Calu3 (cell line): ENCODE data around the gene PGAP6. TPM values are rescaled to one million over a fixed set of nuclear protein-coding genes. Genes with fewer than 3 reads are reported as not detected.

Experiments
- BruUV-seq: library from RNA; stranded (reverse); fragments of 400-500 nt; replicated peaks from 2 replicates; lab custom pipeline; 2021; lab: Mats Ljungman, UMichigan
- CTCF ChIA-PET: fragments of 300-600 bp; sonication (Branson Sonifier 250); formaldehyde crosslinking; loops from one replicate; lab custom pipeline; 2022; ENCODE audit warnings: antibody characterized with exemption; lab: Charles Lee
- DNase-seq: peaks from one replicate; pipeline ENCODE4 v3.0.0; 2022
- H3K27ac Mint-ChIP-seq: one replicate; pipeline ENCODE4 v1.8.0; 2022; ENCODE audit warnings: mixed read lengths; ENCODE audit not compliant: unreplicated experiment
- H3K27me3 Mint-ChIP-seq: one replicate; pipeline ENCODE4 v1.8.0; 2022; ENCODE audit warnings: mixed read lengths; ENCODE audit not compliant: unreplicated experiment
- H3K36me3 Mint-ChIP-seq: one replicate; pipeline ENCODE4 v1.8.0; 2022; ENCODE audit warnings: mild to moderate bottlenecking, moderate library complexity, mixed read lengths; ENCODE audit not compliant: insufficient read depth, unreplicated experiment
- H3K4me1 Mint-ChIP-seq: one replicate; pipeline ENCODE4 v1.8.0; 2022; ENCODE audit warnings: mild to moderate bottlenecking, low read depth, mixed read lengths; ENCODE audit not compliant: unreplicated experiment
- H3K4me3 Mint-ChIP-seq: one replicate; pipeline ENCODE4 v1.8.0; 2022; ENCODE audit warnings: mild to moderate bottlenecking, low read depth, moderate library complexity, mixed read lengths; ENCODE audit not compliant: unreplicated experiment
- H3K9me3 Mint-ChIP-seq: one replicate; pipeline ENCODE4 v1.8.0; 2022; ENCODE audit warnings: low read depth, mixed read lengths; ENCODE audit not compliant: unreplicated experiment
- CTCF ChIP-seq: fragments of 200-600 bp; IDR thresholded peaks from one replicate; pipeline ENCODE4 v1.8.0; 2022; ENCODE audit warnings: antibody characterized with exemption; ENCODE audit not compliant: unreplicated experiment
- intact Hi-C: fragments of 100-400 bp; cut with micrococcal nuclease; formaldehyde crosslinking; loops from one replicate; pipeline ENCODE4 v1.10.0; 2022; ENCODE audit not compliant: unreplicated experiment
- total RNA-seq: library from RNA; stranded (reverse); gene quantifications from 2 replicates; pipeline ENCODE4 v1.2.3, GENCODE V29; 2022

PGAP6 gene
- total RNA-seq, 1 experiment from 2014 or later = 70.0 TPM

DNA sequence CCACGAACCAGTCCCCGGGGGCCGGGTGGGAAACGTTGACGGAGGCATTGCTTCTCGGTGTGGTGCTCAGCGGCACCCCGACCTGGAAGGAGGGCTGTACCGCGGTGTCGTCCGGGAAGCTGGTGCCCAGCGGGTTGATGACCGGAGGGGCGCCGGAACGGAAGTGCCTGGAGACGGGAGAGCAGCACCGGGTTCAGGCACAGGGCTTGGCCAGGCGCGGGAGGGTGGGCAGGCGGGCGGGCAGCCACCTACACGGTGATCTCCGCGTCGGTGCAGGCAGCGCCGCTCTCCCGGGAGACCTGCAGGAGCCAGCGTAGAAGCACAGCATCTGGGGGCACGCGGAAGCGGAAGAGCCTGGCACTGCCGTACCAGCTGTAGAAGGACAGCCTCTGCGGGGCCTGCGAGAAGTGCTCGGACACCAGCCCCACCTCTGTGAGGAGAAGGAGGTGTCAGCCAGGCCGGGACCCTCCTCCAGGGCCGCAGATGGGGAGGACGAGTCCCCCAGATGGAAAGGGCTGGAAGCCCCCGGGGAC, 4.3 kb downstream of the PGAP6 start:
- H3K4me3 Mint-ChIP-seq = no peak overlapping the region
- intact Hi-C loops = no loop called here
- DNase-seq = no peak
- no TSS peak for BruUV-seq
- CTCF ChIA-PET = no interaction called here
- H3K27me3 Mint-ChIP-seq = no peaks in the 10 kb centered on the region
- TF ChIP-seq CTCF = no peak
- H3K4me1 Mint-ChIP-seq = no peaks in the 10 kb centered on the region
- no peak overlapping the region for H3K27ac Mint-ChIP-seq
- H3K36me3 Mint-ChIP-seq = peaks cover 38% of the 10 kb centered on the region
- H3K9me3 Mint-ChIP-seq = no peaks in the 10 kb centered on the region

DNA sequence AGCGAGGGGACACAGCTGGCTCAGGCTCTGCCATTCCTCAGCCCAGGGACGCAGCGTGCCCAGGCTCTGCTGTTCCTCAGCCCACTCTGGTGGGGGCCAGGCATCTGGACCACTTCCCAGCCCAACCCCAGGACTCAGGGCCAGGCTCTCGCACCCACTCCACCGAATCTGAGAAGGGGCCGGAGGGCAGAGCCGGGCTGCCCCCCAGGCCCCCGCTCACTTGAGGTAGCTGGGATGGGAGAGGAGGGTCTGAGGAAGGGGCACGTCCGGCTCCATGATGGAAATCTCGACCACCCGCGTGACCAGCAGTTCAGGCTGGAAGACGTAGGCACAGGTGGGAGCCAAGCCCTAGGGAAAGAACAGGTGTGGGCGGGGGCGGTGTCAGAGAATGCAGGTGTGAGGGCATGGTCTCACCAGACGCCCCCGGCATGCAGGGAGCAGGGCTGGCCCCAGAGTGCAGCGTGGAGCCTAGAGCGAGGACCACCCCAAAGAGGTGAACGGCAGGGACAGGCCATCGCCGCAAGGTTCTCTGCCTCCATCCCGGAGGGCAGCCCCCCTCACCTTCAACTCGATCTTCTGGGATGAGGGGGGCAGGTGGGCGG, 4.9 kb downstream of the PGAP6 start:
- H3K27ac Mint-ChIP-seq = no peak overlapping the region
- no peak for TF ChIP-seq CTCF

GRCh38 chr16:375927-376816, 5.6 kb downstream of the PGAP6 start:
- Mint-ChIP-seq H3K27ac (no peak overlapping the region), H3K36me3 (peaks cover 34% of the 10 kb centered on the region), H3K4me1 (no peaks in the 10 kb centered on the region), H3K9me3 (no peaks in the 10 kb centered on the region), H3K4me3 (no peak overlapping the region), H3K27me3 (no peaks in the 10 kb centered on the region)
- CTCF ChIA-PET = no interaction called here
- no peak for TF ChIP-seq CTCF
- no peak for DNase-seq
- intact Hi-C loops = no loop called here
- BruUV-seq = no TSS peak

More for the DNA sequence above, 4.9 kb downstream of the PGAP6 start:
- intact Hi-C loops = no loop called here
- no peaks in the 10 kb centered on the region for H3K9me3 Mint-ChIP-seq
- no peaks in the 10 kb centered on the region for H3K27me3 Mint-ChIP-seq
- H3K36me3 Mint-ChIP-seq = peaks cover 37% of the 10 kb centered on the region
- no peaks in the 10 kb centered on the region for H3K4me1 Mint-ChIP-seq
- no peak overlapping the region for H3K4me3 Mint-ChIP-seq
- CTCF ChIA-PET = no interaction called here
- DNase-seq = no peak
- TSS peak; percentile 8 for BruUV-seq

- TF ChIP-seq CTCF = no peak
- no peak overlapping the region for H3K27ac Mint-ChIP-seq
- no peak for DNase-seq
- H3K27me3 Mint-ChIP-seq = no peaks in the 10 kb centered on the region
- H3K4me1 Mint-ChIP-seq = no peaks in the 10 kb centered on the region
- no peak overlapping the region for H3K4me3 Mint-ChIP-seq
- H3K9me3 Mint-ChIP-seq = no peaks in the 10 kb centered on the region
- no TSS peak for BruUV-seq
- intact Hi-C loops = no loop called here
- CTCF ChIA-PET = interaction anchor here (0.6 kb wide), 1 partner anchor 13 kb away, joined by 3 read pairs; no protein-coding TSS in a partner anchor
- peaks cover 34% of the 10 kb centered on the region for H3K36me3 Mint-ChIP-seq
Observed at GRCh38 chr16:375212-375611, 6.6 kb downstream of the PGAP6 start.
